EL (cell line): ENCODE measurements around the gene ZDHHC22.

ENCODE experiments used
- DNase-seq: peaks from one replicate; pipeline ENCODE4 v3.0.0-alpha.2; 2016

Gene ZDHHC22

DNA sequence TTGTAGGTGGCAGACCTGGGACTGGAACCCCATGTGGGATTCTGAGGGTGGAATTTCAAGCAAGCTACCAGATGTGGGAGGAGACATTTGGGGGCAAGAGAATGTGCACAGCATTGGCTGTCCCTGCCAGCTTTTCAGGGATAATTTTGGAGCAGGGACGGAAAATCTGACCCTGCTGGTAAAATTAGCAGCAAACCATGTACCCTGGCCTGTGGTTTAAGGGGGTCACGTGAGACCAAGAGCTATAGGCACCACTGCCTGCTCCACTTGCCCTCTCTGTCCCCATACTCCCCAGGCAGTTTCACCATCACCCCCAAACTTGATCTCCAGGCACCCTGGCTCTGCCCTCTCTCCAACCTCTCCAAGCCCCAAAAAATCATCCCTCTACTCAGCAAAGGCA lies 13.5 kb upstream of the ZDHHC22 start:
- no peak for DNase-seq

- DNase-seq, result no peak
Measured at GRCh38 chr14:77154421-77154820, 12.8 kb upstream of the ZDHHC22 start.

DNA sequence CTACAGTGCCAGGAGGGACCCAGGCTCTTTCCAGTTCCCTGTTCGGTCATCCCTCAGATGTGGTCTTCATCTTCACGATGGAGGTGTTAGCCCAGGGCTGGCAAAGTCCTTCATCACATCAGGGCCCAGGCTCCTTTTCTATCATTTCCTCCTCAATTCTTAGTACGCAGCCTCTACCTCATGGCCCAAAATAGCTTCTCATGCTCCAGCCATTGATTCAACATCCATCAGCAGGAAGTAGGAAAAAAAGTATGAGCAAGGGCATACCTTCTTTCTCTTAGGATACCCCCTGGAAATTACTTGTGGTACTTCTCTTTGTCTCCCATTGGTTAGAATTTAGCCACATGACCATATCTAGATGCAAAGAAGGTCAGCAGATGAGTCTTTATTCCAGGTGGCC lies 12.2 kb upstream of the ZDHHC22 start:
- no peak for DNase-seq

GRCh38 chr14:77151918-77152588 lies 10.5 kb upstream of the ZDHHC22 start:
- DNase-seq, result peak; percentile 16

DNA sequence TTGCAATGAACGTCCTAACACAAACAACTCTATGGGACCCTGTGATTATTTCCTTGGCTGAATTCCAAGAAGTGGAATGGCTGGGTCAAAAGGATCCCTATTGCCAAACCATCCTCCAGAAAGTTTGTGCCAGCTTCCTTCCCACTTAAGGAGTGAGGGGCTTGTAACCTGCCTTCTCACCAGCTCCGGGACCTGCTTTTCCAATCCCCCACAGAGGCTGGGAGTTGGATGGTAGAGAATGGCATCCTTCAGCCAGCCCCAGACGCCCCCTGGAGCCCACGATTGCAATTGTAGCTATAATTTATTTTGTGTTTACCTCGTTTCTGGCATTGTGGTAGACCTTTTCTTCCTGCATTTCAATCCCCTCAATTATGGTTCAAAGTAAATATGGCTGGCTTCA lies 9.7 kb upstream of the ZDHHC22 start:
- peak; percentile 18 for DNase-seq

DNA sequence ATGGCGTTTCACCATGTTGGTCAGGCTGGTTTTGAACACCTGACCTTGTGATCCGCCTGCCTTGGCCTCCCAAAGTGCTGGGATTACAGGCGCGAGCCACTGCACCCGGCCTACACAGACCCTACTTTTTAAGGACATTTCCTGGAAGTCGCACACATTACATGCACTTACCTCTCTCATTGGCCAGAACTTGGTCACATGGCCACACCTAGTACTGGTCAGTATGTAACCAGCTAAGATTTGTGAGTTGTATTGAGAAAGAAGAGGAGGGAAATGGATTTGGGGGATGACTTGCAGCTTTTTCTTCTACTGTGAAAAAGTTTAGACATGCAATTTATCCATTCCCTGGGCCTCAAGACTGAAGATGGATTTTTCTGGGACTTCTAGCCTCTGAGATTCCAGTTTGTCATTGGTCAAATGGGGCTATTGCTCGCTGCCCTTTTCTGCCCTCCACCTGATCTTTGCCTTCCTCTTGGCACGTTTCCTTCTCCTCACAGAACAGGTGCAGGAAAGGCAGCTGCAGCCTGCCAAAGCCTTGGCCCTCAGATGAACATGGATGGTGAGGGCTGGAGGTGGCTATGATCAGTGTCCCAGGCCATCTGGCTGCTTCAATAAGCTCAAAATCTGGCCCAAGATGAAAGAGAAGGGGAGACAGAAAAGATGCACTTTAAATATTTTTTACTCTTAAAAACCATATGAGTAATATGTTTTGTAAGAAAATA lies 7.1 kb upstream of the ZDHHC22 start:
- DNase-seq, result no peak

GRCh38 chr14:77145975-77146740 lies 4.6 kb upstream of the ZDHHC22 start:
- no peak for DNase-seq

- no peak for DNase-seq
Measured at GRCh38 chr14:77144412-77145115, 3.0 kb upstream of the ZDHHC22 start.

DNA sequence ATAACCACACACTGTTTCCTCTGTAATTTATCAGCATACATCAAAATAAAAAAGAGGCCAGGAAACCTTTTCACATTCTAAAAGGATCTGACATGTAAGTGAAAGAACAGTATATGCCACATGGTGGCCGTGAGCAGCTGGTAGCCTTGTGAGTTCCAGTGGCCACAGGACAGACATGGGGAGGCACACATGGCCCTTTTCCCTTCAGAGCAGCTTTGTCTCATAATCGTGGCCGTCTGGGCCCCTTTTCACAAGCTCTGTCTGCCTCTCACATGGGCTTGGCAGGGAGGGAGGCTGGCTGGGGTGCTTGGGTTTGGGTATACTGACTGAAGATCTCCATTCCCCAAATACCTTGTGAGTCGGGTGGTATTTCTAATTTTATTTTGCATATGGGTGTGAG lies 1.5 kb upstream of the ZDHHC22 start:
- no peak for DNase-seq

DNA sequence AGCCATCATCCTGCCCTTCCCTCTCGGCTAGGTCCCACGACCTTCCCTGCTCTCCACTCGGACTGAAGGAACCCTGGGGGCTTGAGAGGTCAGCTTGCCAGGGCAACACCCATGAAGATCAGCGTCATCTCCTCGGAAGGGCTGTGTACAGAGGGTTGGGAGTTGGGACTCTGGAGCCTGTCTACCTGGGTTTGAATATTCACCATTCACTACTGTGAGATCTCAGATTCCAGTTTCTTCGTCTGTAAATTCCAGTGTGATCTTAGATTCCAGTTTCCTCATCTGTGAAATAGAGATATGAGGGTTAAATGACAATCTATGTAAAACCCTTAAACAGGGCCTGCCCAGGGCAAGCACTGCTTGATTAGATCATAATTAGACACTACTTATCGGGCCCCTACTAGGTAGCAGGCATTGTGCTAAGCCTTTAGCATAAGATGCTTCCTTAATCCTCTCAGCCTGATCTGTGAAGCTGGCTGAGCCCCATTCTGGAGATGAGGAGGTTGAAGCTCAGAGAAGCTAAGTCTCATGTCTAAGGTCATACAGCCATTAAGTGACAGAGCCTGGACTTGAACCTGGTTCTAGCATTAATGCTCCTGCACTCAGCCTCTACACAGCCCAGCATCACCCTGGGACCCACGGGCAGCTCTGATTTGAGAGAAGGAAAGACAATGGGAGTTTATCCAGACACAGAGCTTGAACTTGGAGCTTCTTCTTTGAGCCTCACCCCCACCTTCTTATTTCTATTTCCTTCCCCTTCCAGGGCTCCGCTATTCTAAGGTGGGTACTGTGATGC lies 612 bp upstream of the ZDHHC22 start:
- DNase-seq, result no peak

GRCh38 chr14:77140359-77141213 lies 1.0 kb downstream of the ZDHHC22 start:
- no peak for DNase-seq

GRCh38 chr14:77139540-77140358 lies 1.8 kb downstream of the ZDHHC22 start:
- peak; percentile 44 for DNase-seq

GRCh38 chr14:77139022-77139421 lies 2.6 kb downstream of the ZDHHC22 start:
- no peak for DNase-seq

- DNase-seq, result peak; percentile 42
Measured at GRCh38 chr14:77133720-77134338, 7.8 kb downstream of the ZDHHC22 start.

GRCh38 chr14:77131871-77132486 lies 9.6 kb downstream of the ZDHHC22 start:
- DNase-seq, result no peak

GRCh38 chr14:77131206-77131605 lies 10.4 kb downstream of the ZDHHC22 start:
- no peak for DNase-seq

DNA sequence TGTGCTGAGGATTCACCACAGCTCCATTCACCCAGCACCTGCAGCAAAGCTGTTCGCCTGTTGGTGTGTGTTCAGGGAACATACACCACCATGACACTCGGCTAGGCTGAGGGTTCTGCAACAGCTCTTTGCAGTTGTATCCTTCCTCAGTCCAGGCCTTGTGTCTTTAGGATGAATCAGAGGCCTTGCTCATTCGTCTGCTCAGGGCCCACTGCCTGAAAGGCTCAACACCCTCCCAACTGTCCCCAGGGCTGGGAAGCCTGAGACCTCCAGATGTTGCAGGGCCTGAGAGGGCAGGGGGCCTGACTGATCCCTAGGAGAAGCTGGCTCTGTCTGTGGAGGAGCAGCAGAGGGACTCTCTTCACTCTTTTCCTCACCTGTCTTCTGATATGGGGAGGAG lies 11.2 kb downstream of the ZDHHC22 start:
- no peak for DNase-seq

DNA sequence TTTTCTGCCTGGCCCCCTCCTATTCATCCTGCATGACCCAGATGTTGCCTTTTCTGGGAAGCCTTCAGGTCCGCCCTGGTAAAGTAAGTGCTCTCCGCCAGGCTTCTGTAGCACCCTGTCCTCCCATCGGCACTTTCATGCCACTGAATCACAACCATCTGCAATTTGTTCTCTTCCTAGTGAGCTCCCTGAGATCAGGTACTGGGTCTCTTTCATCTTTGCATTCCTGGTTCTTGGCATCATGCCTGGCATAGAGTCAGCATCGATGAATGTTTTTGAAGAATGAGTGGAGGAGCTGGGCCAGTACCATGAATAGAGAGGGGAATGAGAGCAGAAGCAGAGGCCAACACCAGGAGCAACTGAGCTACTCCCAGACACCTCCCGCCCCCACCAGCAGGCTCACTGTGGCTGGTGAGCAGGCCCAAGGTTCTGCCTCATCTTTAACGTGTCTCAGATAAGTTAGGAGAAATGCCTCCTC lies 13.1 kb downstream of the ZDHHC22 start:
- DNase-seq, result peak; percentile 37

DNA sequence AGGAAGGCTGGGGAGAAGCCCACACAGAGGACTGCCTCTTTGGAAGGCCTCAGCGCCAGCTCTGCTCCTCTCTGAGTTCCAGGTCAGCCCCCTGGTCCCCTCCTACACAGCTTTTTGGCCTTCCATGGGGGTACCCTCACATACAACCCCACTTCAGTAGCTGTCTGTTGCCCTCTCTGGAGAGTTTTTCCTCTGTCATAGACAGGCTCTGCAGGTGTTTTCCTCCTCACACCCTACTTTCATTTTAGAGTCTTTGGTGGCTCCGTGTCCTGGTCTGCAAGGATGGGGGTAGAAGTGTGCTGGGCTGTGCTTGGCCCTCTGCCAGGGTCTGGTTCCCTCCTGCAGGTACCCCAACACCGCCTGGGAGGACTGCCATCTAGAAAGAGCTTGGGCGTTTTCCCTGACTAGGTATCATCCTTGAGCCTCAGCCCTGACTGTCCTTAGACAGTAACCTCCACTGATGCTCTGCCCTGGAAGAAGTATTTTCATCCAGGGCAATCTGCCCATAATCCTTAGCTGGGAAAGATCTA lies 15.1 kb downstream of the ZDHHC22 start:
- DNase-seq, result no peak
